ENCODE data around the gene CYP4B1. TPM values are rescaled to one million over a fixed set of nuclear protein-coding genes. Genes with fewer than 3 reads are reported as not detected.

The CYP4B1 gene
- total RNA-seq, 1 donor from 2014 or later, result not detected

DNA sequence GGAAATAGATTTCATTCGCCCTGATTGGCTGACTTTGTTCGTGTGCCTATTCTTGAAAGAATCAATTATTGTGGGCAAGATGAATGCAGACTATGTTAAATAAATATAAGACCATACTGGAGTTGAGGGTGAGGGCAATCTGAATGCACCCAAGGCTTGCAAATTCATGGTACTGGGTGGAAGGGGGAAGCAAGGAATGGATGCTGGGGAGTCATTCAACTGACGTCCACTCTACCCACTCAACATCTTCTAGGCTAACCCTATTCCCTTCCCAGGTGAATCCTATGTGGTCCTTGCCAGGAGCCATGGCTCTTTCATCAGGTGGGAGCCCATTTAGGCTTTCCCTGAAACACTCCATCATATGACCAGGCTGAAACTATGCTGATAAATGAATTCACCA, 5.7 kb upstream of the CYP4B1 start:
- DNase-seq (ENCODE audit: low read depth in 2 of 2), result no peak

DNA sequence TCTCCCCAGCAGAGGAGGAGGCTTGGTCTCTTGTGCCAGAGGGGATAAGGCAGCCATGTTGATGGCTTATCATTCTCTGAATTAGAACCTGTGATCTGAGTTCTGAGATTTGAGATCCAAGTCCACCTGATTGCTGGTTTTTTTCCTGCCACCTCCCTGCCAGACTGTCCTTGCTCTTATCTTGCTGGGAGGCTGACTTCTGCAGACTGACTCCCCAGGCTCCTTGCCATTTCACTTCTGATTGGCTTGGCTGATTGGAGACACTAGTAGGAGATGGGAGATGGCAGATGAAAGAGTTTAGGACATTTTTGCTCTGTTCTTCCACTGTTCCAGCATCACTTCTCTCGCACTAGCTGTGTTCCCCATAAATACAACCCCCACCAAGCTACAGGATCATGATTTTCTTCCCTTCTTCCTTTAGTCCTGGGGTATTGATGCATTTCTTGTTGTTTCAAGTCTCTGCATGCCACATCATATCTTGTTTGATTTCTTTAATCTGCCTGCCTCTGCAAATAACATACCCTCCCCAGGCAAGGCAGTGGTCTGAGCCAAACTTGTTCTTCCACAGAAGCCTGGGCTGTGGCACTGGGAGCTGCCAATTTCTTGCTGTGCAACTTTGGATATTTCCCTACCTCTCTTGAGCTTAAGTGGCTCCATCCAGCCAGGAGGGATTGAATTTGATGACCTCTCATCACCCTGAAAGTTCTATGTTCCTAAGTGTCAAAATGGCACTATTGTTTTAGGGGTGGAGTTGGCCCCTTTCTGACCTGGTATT, 963 bp upstream of the CYP4B1 start:
- no peak for DNase-seq (ENCODE audit: low read depth in 2 of 2)

DNA sequence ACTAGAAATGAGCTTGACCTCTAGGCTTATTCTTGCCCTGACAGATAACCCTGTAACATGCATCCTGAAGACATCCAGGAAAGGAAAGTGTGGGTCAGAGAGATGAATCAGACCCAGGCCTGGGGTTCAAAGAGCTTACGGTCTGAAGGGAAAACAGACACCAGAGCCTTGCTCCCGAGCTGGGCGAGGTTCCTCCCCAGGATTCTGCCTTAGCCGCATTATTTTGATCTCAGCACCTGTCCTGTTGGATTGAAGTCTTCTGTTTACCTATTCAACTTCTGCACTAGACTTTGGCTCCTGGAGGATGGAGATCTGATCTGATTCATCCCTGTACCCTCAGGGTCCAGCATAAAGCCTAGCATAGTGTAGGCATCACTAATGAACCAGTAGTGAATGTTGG, 1.9 kb downstream of the CYP4B1 start:
- DNase-seq (ENCODE audit: low read depth in 2 of 2), result no peak

DNA sequence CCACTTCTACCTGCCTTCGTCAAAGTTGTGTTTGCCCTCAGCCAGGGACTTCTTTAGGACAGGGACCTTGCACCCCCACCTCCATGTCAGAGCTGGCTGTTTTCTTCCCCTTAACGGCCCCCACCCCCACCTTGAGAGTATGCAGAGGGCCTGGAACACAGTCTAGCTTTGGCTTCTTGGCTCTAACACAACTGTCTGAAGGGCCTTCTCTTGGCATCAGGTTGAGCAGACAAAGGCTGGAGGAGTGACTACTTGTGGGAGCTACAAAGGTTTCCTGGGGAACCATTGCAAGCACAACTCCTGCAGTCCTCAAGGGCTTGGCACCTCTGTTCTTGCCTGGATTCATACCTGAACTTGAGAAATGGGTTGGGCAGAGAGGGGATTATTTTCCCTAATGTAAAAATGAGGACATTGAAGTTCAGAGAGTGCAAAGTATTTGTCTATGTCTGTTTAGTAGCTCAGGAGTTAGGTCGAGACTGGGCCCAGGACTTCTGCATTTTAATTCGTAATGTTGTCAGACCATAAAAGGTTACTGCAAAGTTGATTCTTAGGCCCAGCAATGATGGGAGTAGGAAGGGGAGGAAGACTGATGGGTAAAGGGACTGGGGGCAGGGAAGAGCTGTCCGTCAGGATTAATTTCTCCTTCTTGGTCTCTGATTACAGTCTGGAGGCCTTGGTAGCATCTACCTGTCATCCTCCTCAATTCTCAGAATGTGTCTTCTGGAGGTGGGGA, 2.6 kb downstream of the CYP4B1 start:
- no peak for DNase-seq (ENCODE audit: low read depth in 2 of 2)

DNA sequence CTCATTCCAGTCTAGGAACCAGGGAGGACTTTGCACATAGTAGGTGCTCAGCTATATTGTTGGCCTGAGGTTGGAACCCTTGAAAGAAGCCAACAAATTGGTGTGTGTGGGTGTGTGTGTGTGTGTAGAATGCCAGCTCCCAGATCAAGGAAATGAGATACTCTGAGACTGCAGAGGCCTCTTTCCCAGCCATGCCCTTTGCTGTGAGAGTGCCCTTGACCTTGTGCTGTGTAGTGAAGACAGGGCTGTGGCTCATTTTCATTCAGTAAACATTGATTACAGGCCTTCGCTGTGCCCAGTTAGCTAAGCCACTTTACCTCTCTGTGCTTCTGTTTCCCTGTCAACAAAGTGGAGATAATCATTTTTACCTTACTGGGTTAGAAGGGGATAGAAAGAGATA, 3.2 kb downstream of the CYP4B1 start:
- no peak for DNase-seq (ENCODE audit: low read depth in 2 of 2)

DNA sequence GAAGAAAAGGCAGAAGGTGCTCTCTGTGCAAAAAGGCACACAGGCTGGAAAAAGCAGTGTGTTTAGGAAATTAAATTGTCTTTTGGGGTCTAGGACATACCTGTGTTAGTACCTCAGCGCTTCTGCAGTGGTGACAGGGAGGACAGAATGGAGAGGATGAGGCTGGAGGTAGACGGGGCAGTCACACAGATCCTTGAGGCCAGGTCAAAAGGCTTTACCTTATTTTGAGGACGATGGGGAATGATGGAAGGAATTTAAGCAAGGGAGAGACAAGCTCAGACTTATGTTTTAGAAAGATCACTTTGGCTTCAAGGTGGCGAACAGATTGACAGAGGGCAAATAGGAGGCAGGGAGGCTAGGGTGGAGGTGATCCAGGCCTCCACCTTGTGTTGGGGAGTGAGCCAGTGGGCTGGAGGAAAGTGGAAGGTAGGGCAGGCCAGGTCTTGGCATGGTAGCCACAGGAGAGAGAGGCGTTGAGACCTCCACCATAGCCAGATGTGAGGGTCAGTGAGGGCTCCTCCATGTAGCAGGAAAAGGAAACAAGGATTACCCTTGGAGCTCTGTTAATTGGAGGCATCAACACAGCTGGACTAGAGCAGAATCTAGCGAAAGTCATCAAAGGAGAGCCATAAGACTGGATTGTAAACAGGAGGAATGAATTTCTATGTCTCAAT, 4.2 kb downstream of the CYP4B1 start:
- no peak for DNase-seq (ENCODE audit: low read depth in 2 of 2)

DNA sequence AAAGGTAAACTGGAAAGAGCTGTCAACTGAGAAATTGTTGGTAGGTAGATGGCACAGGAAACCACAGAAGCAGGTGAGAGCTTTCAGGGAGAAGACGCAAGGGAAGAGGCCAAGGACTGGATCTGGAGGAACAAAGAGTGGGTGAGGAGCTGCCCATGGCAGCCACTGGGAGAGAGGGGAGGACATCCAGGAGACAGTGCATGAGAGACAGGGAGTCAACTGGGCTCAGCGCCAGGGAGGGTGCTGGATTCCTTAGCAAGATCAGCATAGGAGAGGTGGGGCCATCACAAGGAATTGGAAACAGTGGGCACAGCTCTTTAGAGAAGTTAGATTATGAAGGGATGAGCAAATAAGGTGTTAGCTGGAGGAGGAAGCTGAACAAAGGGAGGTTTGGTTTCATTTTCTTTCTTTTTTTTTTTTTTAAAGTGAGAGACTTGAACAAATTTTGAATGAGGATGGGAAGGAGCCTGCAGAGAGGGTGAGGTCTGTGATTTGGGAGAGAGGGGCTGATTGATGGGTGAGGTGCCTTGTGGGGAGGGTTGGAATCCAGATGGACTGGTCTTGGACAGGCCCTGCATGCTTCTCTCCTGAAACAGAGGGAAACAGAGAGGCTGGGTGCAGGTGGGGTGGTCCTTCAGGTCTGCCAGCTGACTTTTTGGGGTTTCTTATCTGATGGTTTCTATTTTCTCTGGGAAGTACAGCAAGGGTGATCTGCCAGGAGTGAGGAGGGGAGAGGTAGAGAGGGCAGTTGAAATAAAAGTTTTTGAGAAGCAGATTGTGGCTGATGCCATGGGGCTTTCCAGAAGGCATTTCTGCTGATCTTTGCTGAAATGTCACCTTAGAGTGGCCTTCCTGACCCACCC, 5.4 kb downstream of the CYP4B1 start:
- no peak for DNase-seq (ENCODE audit: low read depth in 2 of 2)

DNA sequence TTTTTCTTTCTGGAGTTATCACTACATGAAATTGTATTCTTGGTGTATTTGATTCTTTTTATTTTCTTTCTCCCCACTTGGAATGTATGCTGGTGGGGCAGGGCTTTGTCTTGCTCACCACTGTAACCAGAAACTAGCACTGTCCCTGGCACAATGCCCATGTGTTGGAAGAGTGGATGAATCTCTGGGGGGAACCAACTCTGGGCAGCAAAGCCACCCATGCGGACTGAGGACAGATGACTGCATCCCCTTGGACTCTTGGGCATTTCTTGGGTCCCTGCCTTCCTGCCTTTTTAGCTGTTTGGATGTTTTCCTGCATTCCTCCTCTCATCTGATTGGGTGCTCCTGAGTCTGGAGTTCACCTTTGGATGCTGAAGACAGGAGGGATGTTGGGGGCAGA, 6.1 kb downstream of the CYP4B1 start:
- DNase-seq (ENCODE audit: low read depth in 2 of 2), result no peak

DNA sequence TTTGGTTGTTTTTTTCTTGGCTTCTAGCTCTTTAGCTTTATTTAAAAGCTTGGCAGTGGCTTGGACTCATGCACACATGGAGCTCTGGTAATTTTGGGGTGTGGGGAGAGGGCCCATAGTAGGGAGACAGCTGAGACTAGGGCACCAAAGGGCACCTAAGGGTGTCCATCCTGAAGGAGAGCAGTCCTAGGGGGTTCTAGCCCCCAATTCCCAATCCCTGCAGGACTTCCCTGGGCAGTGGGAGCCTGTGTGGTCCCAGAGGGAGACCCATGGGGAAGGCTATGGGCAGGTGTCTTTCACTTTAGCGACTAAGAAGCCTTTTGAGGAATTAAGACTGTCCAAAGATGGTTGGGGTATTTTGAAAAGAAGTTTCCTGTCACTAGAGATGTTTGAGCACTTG, 6.9 kb downstream of the CYP4B1 start:
- DNase-seq (ENCODE audit: low read depth in 2 of 2), result no peak

DNA sequence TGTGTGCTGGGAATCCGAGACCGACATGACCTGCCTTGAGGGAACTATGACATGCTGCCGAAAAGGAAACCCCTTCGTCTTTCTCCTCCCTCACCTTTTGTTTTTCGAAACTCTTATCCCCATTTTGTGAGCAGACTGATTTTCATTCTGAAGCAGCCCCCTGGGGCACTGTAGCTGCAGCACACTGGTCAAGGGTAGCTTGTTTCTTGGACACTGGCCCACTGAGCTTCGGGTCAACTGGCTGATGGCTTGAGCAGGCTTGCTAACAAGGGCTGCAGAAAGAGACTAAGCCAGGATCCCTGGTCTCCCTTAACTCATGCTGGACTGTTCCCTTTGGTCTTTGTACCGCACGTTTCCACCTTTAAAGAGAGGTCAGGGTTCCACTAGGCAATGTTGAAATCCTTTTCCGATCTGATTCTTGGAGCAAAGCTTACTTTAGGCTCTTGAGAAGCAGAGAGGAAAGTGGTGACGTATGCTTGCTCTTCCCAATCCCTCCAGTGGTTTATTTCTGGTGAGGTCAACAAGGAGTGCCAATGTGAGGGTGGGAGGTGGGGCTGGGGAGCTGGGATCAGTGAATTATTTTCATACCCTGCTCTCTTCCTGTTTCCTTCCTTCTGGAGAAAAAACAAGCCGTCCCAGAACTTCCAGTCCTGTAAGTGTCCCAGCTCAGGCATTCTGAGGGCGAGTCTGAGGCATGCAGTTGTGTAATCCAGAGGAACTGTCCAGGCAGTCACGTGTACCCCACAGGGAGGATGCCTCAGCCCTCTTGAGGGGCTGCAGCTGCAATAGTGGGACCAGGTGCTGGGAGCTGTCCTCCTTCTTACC, 7.6 kb downstream of the CYP4B1 start:
- DNase-seq (ENCODE audit: low read depth in 2 of 2), result no peak

DNA sequence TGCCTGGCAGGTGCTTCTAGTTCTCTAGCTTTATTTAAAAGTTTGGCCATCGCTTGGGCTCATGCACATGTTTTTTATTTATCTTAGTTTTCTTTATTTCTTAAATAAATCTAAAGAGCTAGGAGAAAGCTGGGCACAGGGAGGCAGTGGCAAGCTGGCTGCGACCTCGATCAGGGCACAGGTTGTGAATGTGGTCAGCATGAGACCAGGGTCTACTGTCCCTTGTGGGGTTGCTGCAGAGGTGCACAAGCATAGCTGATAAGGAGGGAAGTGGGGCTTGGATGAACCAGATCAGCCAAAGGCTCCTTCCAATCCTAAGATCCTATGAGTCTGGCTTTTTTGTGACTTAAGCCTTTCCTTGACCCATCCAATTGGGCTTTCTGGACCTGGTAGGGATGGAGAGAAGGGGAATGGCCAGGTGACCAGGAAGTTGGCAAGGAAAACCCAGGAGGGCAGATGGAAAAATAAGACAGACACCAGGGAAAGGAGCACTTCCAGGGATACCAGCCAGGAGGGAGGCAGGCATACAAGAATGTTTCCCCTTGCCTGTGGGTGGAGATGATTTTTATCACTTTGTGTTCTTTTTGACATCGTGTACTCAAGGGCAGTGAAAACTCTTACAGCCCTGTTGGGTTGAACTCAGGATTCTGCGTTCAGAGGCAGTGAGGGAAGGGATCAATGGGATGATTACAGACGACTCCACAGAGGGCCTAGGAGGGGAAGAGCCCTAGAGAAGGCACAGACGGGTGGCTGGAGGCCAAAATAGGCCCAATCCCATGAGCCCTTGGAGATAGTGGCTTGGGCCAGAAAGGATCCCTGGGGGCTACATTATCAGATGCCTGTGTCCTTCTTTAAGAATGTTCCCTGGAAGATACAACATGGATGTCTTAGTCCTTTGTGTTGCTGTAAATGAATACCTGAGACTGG, 8.5 kb downstream of the CYP4B1 start:
- no peak for DNase-seq (ENCODE audit: low read depth in 2 of 2)

DNA sequence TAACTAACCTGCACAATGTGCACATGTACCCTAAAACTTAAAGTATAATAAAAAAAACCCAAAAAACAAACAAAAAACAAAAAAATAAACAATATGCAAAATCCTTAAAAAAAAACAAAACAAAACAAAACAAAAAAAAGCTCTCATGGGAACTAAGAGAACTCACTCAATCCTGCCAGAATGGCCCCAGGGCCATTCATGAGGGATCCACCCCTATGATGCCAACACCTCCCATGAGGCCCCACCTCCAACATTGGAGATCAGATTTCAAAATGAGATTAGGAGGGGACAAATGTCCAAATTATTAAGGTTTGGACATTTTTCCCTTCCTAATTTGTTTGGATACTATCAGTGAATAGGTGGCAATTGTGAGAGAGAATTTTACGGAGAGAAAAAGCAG, 10.2 kb downstream of the CYP4B1 start:
- no peak for DNase-seq (ENCODE audit: low read depth in 2 of 2)

DNA sequence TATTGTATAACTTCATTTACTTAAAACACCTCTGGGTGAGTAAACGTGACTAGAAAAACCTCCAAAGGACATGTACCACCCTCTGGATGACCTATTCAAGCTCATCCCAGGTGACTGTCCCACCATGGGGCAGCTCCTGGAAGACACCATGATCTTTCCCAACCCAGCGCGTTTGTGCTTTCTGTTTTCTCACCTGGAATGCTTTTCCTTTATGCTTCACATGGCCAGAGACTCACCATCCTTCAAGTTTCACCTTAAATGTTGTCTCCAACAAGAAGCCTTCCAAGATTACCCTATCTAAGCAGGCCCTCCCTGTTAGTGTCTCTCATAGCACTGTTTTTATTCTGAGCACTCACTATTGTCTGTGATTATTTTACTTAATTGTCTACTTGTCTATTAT, 11.1 kb downstream of the CYP4B1 start:
- no peak for DNase-seq (ENCODE audit: low read depth in 2 of 2)

DNA sequence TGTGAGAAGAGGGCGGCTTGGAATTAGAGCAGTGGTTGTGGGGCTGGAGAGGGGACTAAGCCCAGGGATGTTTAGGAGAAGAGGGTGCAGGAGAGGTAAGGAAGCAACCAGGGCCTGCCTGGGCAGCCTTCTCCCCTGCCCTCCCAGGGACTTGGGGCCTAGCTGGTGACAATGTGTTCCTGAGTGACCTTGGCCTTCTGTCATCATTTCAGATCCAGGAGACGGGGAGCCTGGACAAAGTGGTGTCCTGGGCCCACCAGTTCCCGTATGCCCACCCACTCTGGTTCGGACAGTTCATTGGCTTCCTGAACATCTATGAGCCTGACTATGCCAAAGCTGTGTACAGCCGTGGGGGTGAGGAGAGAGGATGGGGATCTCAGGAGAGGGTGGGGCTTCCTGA, 11.8 kb downstream of the CYP4B1 start:
- DNase-seq (ENCODE audit: low read depth in 2 of 2), result no peak

DNA sequence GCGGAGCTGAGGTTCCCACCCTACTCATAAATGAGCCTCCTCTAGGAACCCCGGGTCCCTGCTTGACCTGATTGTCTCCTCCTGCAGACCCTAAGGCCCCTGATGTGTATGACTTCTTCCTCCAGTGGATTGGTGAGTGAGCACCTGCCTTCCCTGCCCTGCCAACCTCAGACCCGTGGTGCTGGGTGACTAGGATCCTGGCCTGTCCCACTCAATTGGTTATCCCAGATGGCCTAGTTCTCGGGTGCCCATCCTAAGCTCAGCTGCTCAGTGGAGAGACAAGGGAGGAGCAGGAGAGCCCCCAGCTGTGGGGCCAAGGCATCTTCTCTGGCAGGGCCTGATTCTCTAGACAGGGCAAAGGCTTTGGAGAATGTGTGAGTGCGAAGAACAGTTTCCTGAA, 12.2 kb downstream of the CYP4B1 start:
- DNase-seq (ENCODE audit: low read depth in 2 of 2), result no peak

DNA sequence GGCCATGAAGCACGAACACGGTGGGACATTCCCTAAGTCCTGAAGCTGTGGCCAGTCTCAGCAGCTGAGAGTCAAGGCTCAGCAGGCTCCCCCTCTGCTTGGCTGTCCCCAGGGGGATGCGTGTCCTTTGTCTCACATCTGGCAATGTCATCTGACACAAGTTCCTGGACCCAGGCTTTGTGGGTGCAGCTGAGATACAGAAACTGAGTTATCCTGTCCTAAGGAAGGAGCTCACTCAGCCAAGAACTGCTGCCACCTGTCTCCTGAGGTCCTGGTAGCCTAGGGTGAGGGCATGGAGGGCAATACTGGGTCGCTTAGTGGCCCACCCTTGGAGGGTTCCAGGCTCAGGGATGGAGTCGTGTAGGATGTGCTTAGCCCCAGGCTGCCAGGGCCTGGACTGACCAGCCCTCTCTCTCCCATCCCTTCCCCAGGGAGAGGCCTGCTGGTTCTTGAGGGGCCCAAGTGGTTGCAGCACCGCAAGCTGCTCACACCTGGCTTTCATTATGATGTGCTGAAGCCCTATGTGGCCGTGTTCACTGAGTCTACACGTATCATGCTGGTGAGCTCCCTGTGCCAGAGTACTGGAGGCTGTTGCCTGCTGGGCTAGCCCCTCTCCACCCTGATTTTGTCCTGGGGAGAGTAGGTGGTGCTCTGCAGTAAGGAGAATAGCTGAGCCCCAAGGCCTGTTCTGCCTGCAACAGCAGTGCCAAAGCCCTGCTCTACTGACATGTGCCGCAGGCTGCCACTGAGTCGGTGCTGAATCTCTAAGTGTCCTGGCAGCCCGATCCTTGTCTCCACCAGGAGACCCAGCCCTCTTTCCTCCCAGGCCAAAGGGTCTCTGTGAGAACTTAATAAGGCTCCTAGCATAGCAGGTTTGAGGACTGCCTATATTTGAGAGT, 13.5 kb downstream of the CYP4B1 start:
- DNase-seq (ENCODE audit: low read depth in 2 of 2), result no peak

DNA sequence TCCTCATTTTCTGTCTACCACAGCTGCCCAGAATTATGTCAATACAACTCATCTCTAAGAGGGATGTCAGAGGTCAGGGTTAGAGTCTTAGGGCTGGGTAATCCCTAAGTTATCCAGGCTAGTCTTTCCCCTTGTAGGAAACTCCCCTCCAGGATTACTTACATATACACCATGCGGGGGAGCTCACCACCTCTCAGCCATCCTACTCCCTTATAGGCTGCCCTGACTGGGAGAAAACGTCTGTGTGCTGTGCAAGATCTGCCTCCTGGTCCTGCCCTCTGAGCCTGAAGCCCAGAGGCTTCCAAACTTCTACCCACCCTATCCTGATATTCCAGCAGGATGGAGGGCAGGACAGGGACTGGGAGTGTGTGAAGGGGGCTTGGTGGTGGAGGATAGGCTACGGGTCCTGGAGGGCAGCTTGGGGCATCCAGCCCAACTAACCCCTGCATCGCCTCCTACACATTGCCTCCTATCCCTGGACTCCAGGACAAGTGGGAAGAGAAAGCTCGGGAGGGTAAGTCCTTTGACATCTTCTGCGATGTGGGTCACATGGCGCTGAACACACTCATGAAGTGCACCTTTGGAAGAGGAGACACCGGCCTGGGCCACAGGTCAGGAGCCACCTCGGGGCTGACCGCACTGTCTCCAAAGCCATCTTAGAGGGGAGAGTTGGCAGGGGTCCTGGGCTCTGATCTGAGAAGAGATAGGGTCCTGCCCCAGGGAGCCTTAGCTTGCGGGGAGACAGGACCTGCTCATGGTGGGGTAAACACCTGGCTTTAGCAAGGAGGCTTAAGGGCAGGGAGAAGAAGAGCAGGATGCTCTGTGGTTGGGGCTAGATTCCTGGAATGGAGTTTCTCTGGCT, 14.4 kb downstream of the CYP4B1 start:
- DNase-seq (ENCODE audit: low read depth in 2 of 2), result no peak
